NB4 (cell line): ENCODE data around the gene IMMP2L.
A peak's percentile ranks its signal among the peaks of the same experiment; 100 is the strongest.

Experiments used
- DNase-seq: peaks from one replicate; pipeline ENCODE4 v3.0.0; 2010; ENCODE audit warnings: low read depth
- H3K4me3 ChIP-seq: one replicate; pipeline ENCODE4 v1.5.1; 2011; ENCODE audit warnings: mild to moderate bottlenecking, low read depth, low read length, moderate library complexity
- MYC ChIP-seq: IDR thresholded peaks from 2 replicates; pipeline ENCODE4 v1.6.1; 2011; ENCODE audit warnings: low read depth, low read length
- POLR2A ChIP-seq: IDR thresholded peaks from 2 replicates; pipeline ENCODE4 v1.6.1; 2011; ENCODE audit warnings: mild to moderate bottlenecking; ENCODE audit not compliant: insufficient read length; ENCODE audit errors: extremely low read depth
- TF ChIP-seq, protein P1 (sequence below): IDR thresholded peaks from one replicate; pipeline ENCODE4 v1.5.1; 2012; ENCODE audit warnings: low read depth, low read length
- TF ChIP-seq, protein P2 (sequence below): IDR thresholded peaks from 2 replicates; pipeline ENCODE4 v1.6.1; 2011; ENCODE audit warnings: low read depth, low read length

The IMMP2L gene

DNA sequence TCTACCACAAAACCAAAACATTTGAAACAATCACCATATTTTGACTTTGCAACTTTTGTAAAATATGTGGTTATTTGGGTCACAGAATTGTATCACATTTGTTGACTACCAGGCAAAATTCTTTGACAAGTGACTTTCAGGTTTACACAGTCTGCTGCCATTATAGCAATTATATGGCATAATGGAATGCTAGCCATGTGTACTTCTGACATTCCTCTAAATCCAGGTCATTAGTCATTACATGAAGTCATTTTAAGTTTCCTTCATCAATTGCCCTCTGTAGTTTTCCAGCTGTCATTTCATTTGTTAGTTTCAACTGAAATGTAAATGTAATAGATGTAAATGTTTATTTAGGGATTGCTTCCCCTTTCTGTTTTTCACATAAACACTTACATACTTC is 137.5 kb downstream of the IMMP2L start:
- no peak for TF ChIP-seq POLR2A
- no peak for TF ChIP-seq MYC
- TF ChIP-seq, protein P1, sequence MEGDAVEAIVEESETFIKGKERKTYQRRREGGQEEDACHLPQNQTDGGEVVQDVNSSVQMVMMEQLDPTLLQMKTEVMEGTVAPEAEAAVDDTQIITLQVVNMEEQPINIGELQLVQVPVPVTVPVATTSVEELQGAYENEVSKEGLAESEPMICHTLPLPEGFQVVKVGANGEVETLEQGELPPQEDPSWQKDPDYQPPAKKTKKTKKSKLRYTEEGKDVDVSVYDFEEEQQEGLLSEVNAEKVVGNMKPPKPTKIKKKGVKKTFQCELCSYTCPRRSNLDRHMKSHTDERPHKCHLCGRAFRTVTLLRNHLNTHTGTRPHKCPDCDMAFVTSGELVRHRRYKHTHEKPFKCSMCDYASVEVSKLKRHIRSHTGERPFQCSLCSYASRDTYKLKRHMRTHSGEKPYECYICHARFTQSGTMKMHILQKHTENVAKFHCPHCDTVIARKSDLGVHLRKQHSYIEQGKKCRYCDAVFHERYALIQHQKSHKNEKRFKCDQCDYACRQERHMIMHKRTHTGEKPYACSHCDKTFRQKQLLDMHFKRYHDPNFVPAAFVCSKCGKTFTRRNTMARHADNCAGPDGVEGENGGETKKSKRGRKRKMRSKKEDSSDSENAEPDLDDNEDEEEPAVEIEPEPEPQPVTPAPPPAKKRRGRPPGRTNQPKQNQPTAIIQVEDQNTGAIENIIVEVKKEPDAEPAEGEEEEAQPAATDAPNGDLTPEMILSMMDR = no peak
- TF ChIP-seq, protein P2, sequence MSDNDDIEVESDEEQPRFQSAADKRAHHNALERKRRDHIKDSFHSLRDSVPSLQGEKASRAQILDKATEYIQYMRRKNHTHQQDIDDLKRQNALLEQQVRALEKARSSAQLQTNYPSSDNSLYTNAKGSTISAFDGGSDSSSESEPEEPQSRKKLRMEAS = no peak
- no peak for DNase-seq
- no peak overlapping the region for H3K4me3 ChIP-seq

GRCh38 chr7:111414374-111414773 is 147.9 kb downstream of the IMMP2L start:
- DNase-seq = peak; percentile 8
- H3K4me3 ChIP-seq = no peak overlapping the region
- TF ChIP-seq POLR2A (no peak), MYC (no peak)
- TF ChIP-seq, protein P2 = no peak
- TF ChIP-seq, protein P1 = no peak

GRCh38 chr7:111413739-111414138 is 148.6 kb downstream of the IMMP2L start:
- no peak for DNase-seq
- H3K4me3 ChIP-seq = no peak overlapping the region
- TF ChIP-seq MYC = no peak
- TF ChIP-seq, protein P1 = no peak
- TF ChIP-seq POLR2A = no peak
- TF ChIP-seq, protein P2 = no peak

GRCh38 chr7:111410899-111411298 is 151.4 kb downstream of the IMMP2L start:
- H3K4me3 ChIP-seq = no peak overlapping the region
- DNase-seq = no peak
- no peak for TF ChIP-seq POLR2A
- TF ChIP-seq MYC = no peak
- TF ChIP-seq, protein P1 = no peak
- TF ChIP-seq, protein P2 = no peak

GRCh38 chr7:111409714-111410422 is 152.4 kb downstream of the IMMP2L start:
- TF ChIP-seq, protein P2 = no peak
- TF ChIP-seq POLR2A = no peak
- TF ChIP-seq, protein P1 = no peak
- TF ChIP-seq MYC = no peak
- no peak for DNase-seq
- H3K4me3 ChIP-seq = no peak overlapping the region

DNA sequence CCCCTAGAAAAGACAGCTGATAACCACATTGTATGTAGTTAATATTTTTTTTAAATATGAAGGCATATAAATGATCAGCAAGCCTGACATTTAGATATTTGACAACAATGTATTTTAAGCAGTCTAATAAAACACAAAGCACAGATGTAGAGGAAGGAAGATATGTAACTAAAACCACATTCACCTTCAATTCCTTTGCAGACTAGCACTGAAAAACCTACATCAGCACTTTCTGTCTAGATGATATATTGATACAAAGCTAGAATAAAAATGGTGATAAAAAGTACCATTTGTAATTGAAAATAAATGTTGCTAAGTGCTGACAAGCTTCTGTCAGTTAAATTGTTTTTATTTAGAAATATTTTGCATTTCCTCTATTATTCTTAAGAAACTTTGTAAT is 153.6 kb downstream of the IMMP2L start:
- H3K4me3 ChIP-seq = no peak overlapping the region
- no peak for TF ChIP-seq POLR2A
- TF ChIP-seq, protein P1 = no peak
- TF ChIP-seq, protein P2 = no peak
- TF ChIP-seq MYC = no peak
- no peak for DNase-seq
